ENCODE measurements around the gene NSUN6.
A peak's percentile ranks its signal among the peaks of the same experiment; 100 is the strongest.
"Not testable (repeated sequence)": the region's sequence is repeated elsewhere in the genome, so short reads cannot be mapped to it uniquely, and the experiment has no call there.

The NSUN6 gene

GRCh38 chr10:18659819-18660535 is 8.6 kb upstream of the NSUN6 start:
- DNase-seq (ENCODE audit: low read depth in 3 of 3): peak in 1 of 3 experiments; percentile 0

- DNase-seq (ENCODE audit: low read depth in 3 of 3): peak; percentile 92 to 97 (median 95)
Measured at GRCh38 chr10:18659125-18659818, 7.9 kb upstream of the NSUN6 start, which contains the start of gene ARL5B. Gene ARL5B, plus strand, starts transcription at chr10:18659431. Its CDS starts 207 bp downstream, at chr10:18659638.

- DNase-seq (ENCODE audit: low read depth in 3 of 3): no peak
Measured at GRCh38 chr10:18658271-18659124, 7.1 kb upstream of the NSUN6 start.

- no peak for DNase-seq (ENCODE audit: low read depth in 3 of 3)
Measured at GRCh38 chr10:18656724-18657123, 5.3 kb upstream of the NSUN6 start.

GRCh38 chr10:18653112-18653511 is 1.7 kb upstream of the NSUN6 start:
- DNase-seq (ENCODE audit: low read depth in 3 of 3): no peak

- no peak for DNase-seq (ENCODE audit: low read depth in 3 of 3)
Measured at GRCh38 chr10:18650404-18650997, 886 bp downstream of the NSUN6 start.

- no peak for DNase-seq (ENCODE audit: low read depth in 3 of 3)
Measured at GRCh38 chr10:18649364-18649959, 1.9 kb downstream of the NSUN6 start.

GRCh38 chr10:18647945-18648344 is 3.4 kb downstream of the NSUN6 start:
- no peak for DNase-seq (ENCODE audit: low read depth in 3 of 3)

- DNase-seq (ENCODE audit: low read depth in 3 of 3): no peak
Measured at GRCh38 chr10:18647151-18647550, 4.2 kb downstream of the NSUN6 start.

- not testable (repeated sequence) for DNase-seq (ENCODE audit: low read depth in 3 of 3)
Measured at GRCh38 chr10:18639719-18640118, 11.7 kb downstream of the NSUN6 start.

- DNase-seq (ENCODE audit: low read depth in 3 of 3): not testable (repeated sequence)
Measured at GRCh38 chr10:18637400-18637799, 14.0 kb downstream of the NSUN6 start.

- DNase-seq (ENCODE audit: low read depth in 3 of 3): no peak
Measured at GRCh38 chr10:18635995-18636394, 15.4 kb downstream of the NSUN6 start.

- DNase-seq (ENCODE audit: low read depth in 3 of 3): not testable (repeated sequence)
Measured at GRCh38 chr10:18632500-18632899, 18.9 kb downstream of the NSUN6 start.

- DNase-seq (ENCODE audit: low read depth in 3 of 3): peak; percentile 22 to 56 (median 36)
Measured at GRCh38 chr10:18627452-18628018, 23.9 kb downstream of the NSUN6 start.

GRCh38 chr10:18625886-18626285 is 25.5 kb downstream of the NSUN6 start:
- DNase-seq (ENCODE audit: low read depth in 3 of 3): no peak

GRCh38 chr10:18623671-18624070 is 27.7 kb downstream of the NSUN6 start:
- DNase-seq (ENCODE audit: low read depth in 3 of 3): not testable (repeated sequence)

- DNase-seq (ENCODE audit: low read depth in 3 of 3): no peak
Measured at GRCh38 chr10:18620856-18621255, 30.5 kb downstream of the NSUN6 start.

GRCh38 chr10:18619016-18619415 is 32.4 kb downstream of the NSUN6 start:
- no peak for DNase-seq (ENCODE audit: low read depth in 3 of 3)

GRCh38 chr10:18616337-18616736 is 35.0 kb downstream of the NSUN6 start:
- no peak for DNase-seq (ENCODE audit: low read depth in 3 of 3)

GRCh38 chr10:18615618-18616017 is 35.8 kb downstream of the NSUN6 start:
- DNase-seq (ENCODE audit: low read depth in 3 of 3): no peak

GRCh38 chr10:18611168-18611567 is 40.2 kb downstream of the NSUN6 start:
- no peak for DNase-seq (ENCODE audit: low read depth in 3 of 3)

All from stimulated activated CD4-positive, alpha-beta T cell treated with anti-CD3 and anti-CD28 coated beads, TNF-alpha, amount 100 ng/mL, for 24 hours (primary cell).